Smooth muscle cell (in vitro differentiated cells): Measurements from ENCODE around the gene MYCBP2. TPM values are rescaled to one million over a fixed set of nuclear protein-coding genes. Genes with fewer than 3 reads are reported as not detected.

Experiments used
- DNase-seq: peaks from one replicate; lab custom pipeline; 2025; ENCODE audit not compliant: unreplicated experiment; lab: John Stamatoyannopoulos, UW
- H2AFZ ChIP-seq: fragments of 200-600 bp; sonication (generic); 2 replicates; pipeline ENCODE4 v1.6.0; 2016; ENCODE audit warnings: antibody characterized with exemption, low read depth, mild to moderate bottlenecking
- H3F3A ChIP-seq: fragments of 200-600 bp; sonication (generic); 2 replicates; pipeline ENCODE4 v1.6.0; 2017; ENCODE audit warnings: antibody characterized with exemption, low read depth
- H3K27ac ChIP-seq: fragments of 200-600 bp; sonication (generic); 2 replicates; pipeline ENCODE4 v1.5.1; 2016; ENCODE audit warnings: low read depth, mild to moderate bottlenecking
- H3K27me3 ChIP-seq: fragments of 200-600 bp; sonication (generic); 2 replicates; pipeline ENCODE4 v1.6.1; 2016; ENCODE audit warnings: low read depth, mild to moderate bottlenecking
- H3K36me3 ChIP-seq: fragments of 200-600 bp; sonication (generic); 2 replicates; pipeline ENCODE4 v1.5.1; 2016; ENCODE audit warnings: low read depth
- H3K4me1 ChIP-seq: fragments of 200-600 bp; sonication (generic); 2 replicates; pipeline ENCODE4 v1.5.1; 2016; ENCODE audit warnings: low read depth
- H3K4me2 ChIP-seq: fragments of 200-600 bp; sonication (generic); 2 replicates; pipeline ENCODE4 v1.6.0; 2016; ENCODE audit warnings: mild to moderate bottlenecking
- H3K4me3 ChIP-seq: fragments of 200-600 bp; sonication (generic); 2 replicates; pipeline ENCODE4 v1.5.1; 2016; ENCODE audit warnings: mild to moderate bottlenecking
- H3K79me2 ChIP-seq: fragments of 200-600 bp; sonication (generic); 2 replicates; pipeline ENCODE4 v1.6.0; 2016; ENCODE audit warnings: low read depth, mild to moderate bottlenecking
- H3K9ac ChIP-seq: fragments of 200-600 bp; sonication (generic); 2 replicates; pipeline ENCODE4 v1.6.0; 2016; ENCODE audit warnings: low read depth
- H3K9me3 ChIP-seq: fragments of 200-600 bp; sonication (generic); replicated peaks from 2 replicates; pipeline ENCODE4 v1.5.1; 2016; ENCODE audit warnings: low read depth
- H4K20me1 ChIP-seq: fragments of 200-600 bp; sonication (generic); 2 replicates; pipeline ENCODE4 v1.6.0; 2016; ENCODE audit warnings: low read depth
- WGBS: methylation state at CpG from one replicate; pipeline ENCODE4 v1.1.7; 2016; ENCODE audit warnings: low lambda C conversion rate; 5-methylcytosine and 5-hydroxymethylcytosine counted together
- polyA plus RNA-seq: library from polyadenylated mRNA; unstranded; fragments of >200 nt; fragmentation: Nextera tagmentation; extraction: Ambion mirVana; gene quantifications from 2 replicates; pipeline ENCODE4 v1.2.1, GENCODE V29; 2016
- total RNA-seq: library from RNA; depleted of rRNA; stranded (reverse); fragments of >200 nt; gene quantifications from 2 replicates; pipeline ENCODE4 v1.2.3, GENCODE V29; 2014
- TF ChIP-seq, protein P1 (sequence below): fragments of 200-600 bp; sonication (generic); IDR thresholded peaks from 2 replicates; pipeline ENCODE4 v1.5.1; 2017; ENCODE audit warnings: borderline replicate concordance, mild to moderate bottlenecking, antibody characterized with exemption; ENCODE audit not compliant: insufficient read depth, poor library complexity, severe bottlenecking

Gene MYCBP2
- total and polyA plus RNA-seq, 2 experiments from 2014 or later = 20.1 to 61.0 TPM

DNA sequence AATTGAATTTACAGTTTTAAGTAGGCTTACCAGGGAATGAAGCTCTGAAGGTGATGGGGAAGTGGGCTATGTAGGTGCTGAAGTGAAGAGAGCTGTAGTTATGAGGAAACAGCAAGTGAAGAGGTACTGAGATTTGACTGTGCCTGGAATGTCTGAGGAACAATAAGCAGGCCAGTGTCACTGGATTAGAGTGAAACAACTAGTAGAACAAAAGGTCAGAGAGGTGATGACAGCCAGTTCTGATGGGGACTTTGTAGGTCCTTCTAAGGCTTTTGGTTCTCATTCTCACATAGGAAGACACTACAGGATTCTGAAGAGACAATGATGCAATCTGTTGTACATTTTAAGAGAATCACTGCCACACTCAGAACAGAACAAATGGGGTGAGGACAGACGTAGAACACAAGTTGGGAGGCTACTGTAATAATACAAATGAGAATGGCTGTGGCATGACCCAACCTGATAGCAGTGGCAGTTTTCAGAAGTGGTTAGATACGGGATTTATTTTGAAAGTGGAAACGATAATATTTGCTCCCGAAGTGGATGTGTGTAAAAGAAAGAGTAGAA lies 130.8 kb downstream of the MYCBP2 start:
- no peaks in the 10 kb centered on the region for H3K9me3 ChIP-seq
- H3K4me3 ChIP-seq = no peak overlapping the region
- H3K9ac ChIP-seq = no peak overlapping the region
- no peaks in the 10 kb centered on the region for H3K27me3 ChIP-seq
- no peaks in the 10 kb centered on the region for H3K4me1 ChIP-seq
- H2AFZ ChIP-seq = no peak overlapping the region
- no peak for DNase-seq
- no peak overlapping the region for H3K27ac ChIP-seq
- no peaks in the 10 kb centered on the region for H3F3A ChIP-seq
- H3K4me2 ChIP-seq = no peak overlapping the region
- no peaks in the 10 kb centered on the region for H4K20me1 ChIP-seq
- WGBS = 95% methylated on average over 4 of the region's 4 CpGs
- peaks cover 10% of the 10 kb centered on the region for H3K36me3 ChIP-seq
- TF ChIP-seq, protein P1, sequence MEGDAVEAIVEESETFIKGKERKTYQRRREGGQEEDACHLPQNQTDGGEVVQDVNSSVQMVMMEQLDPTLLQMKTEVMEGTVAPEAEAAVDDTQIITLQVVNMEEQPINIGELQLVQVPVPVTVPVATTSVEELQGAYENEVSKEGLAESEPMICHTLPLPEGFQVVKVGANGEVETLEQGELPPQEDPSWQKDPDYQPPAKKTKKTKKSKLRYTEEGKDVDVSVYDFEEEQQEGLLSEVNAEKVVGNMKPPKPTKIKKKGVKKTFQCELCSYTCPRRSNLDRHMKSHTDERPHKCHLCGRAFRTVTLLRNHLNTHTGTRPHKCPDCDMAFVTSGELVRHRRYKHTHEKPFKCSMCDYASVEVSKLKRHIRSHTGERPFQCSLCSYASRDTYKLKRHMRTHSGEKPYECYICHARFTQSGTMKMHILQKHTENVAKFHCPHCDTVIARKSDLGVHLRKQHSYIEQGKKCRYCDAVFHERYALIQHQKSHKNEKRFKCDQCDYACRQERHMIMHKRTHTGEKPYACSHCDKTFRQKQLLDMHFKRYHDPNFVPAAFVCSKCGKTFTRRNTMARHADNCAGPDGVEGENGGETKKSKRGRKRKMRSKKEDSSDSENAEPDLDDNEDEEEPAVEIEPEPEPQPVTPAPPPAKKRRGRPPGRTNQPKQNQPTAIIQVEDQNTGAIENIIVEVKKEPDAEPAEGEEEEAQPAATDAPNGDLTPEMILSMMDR = no peak
- H3K79me2 ChIP-seq = no peaks in the 10 kb centered on the region

DNA sequence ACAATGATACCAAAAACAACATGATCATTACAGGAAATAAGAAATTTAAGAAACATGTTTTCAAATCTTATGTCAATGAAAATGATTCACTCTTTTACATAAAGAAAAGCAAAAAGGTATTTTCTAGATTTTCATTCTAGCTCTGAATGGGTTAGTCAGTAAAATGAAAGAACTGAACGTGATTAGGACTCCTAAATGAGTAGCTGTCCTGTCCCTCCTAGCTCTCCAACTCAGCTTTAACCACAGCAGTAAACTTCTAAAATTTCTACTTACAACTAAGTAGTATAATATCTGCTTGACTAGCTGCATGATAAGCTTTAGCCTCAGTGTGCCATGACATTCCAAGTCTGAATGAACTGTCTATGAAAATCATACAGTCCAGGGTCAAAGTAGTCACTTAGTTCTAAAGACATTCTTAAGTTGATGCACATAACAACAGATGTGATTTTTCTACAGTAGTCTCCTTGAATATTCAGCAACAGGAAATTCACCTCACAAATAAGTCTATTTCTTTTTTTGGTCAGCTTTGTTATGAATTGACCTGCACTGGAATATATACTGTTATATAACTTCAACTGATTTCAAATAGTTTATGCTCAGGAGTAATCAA lies 136.4 kb downstream of the MYCBP2 start:
- Histone ChIP-seq H3K4me1 (no peaks in the 10 kb centered on the region), H3K4me2 (no peak overlapping the region), H3K9me3 (no peaks in the 10 kb centered on the region), H3K27me3 (no peaks in the 10 kb centered on the region), H2AFZ (no peak overlapping the region), H3K36me3 (peaks cover 13% of the 10 kb centered on the region), H3K9ac (no peak overlapping the region), H3K4me3 (no peak overlapping the region), H4K20me1 (no peaks in the 10 kb centered on the region), H3K27ac (no peak overlapping the region), H3F3A (no peaks in the 10 kb centered on the region), H3K79me2 (no peaks in the 10 kb centered on the region)
- 97% methylated on average over 1 of the region's 1 CpG for WGBS
- TF ChIP-seq, protein P1 = no peak
- DNase-seq = no peak

DNA sequence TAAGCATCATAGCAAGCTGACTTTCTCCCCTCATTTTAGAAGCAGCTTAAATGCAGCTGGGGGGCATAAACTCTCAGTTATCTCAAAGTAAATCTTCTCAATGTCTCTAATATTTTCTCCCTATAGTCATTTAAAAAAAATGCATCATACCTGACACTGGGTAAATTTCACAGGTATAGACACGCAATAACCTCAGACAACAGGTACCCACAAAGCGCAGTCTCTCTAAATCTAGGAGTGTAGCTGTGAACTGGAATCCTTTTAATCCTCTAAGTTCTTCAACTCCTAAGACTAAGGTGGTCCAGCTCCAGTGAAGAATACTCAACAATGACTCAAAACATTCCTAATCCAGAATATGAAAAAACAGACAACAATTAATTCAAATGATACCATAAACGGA lies 141.2 kb downstream of the MYCBP2 start:
- Histone ChIP-seq H3K27me3 (no peaks in the 10 kb centered on the region), H3K27ac (peak overlapping the region; percentile 13), H2AFZ (no peak overlapping the region), H3K79me2 (no peaks in the 10 kb centered on the region), H4K20me1 (no peaks in the 10 kb centered on the region), H3K9me3 (no peaks in the 10 kb centered on the region), H3K9ac (no peak overlapping the region), H3K4me2 (no peak overlapping the region), H3K4me1 (no peaks in the 10 kb centered on the region), H3K36me3 (peaks cover 17% of the 10 kb centered on the region), H3K4me3 (no peak overlapping the region), H3F3A (no peaks in the 10 kb centered on the region)
- WGBS = 90% methylated on average over 3 of the region's 3 CpGs
- no peak for DNase-seq
- TF ChIP-seq, protein P1 = no peak

DNA sequence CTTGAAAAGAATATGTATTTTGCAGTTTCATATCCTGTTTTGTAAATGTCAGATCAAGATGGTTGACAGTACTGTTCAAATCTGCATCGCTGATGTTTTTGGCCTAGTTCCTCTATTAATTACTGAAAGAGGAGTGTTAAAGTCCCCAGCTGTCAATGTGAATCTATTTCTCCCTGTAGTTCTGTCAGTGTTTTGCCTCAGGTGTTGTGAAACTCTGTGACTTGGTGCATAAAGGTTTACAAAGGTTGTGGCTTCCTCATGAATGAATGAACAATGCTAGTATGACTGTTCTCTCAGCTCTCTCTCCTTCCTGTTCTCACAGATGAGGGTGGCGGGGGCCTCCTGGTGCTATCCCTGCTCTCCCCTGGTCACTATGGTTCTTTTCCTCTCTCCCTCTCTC lies 142.4 kb downstream of the MYCBP2 start:
- no peak for DNase-seq
- TF ChIP-seq, protein P1 = no peak
- H3K9ac ChIP-seq = no peak overlapping the region
- no peak overlapping the region for H3K4me2 ChIP-seq
- no peaks in the 10 kb centered on the region for H3K9me3 ChIP-seq
- H3K79me2 ChIP-seq = no peaks in the 10 kb centered on the region
- peak overlapping the region; percentile 22 for H3K27ac ChIP-seq
- H2AFZ ChIP-seq = no peak overlapping the region
- 93% methylated on average over 2 of the region's 2 CpGs for WGBS
- H3K4me1 ChIP-seq = no peaks in the 10 kb centered on the region
- peaks cover 30% of the 10 kb centered on the region for H3K36me3 ChIP-seq
- no peaks in the 10 kb centered on the region for H3K27me3 ChIP-seq
- no peak overlapping the region for H3K4me3 ChIP-seq
- no peaks in the 10 kb centered on the region for H3F3A ChIP-seq
- no peaks in the 10 kb centered on the region for H4K20me1 ChIP-seq
